ENCODE data around the gene EIF4E1B.

DNA sequence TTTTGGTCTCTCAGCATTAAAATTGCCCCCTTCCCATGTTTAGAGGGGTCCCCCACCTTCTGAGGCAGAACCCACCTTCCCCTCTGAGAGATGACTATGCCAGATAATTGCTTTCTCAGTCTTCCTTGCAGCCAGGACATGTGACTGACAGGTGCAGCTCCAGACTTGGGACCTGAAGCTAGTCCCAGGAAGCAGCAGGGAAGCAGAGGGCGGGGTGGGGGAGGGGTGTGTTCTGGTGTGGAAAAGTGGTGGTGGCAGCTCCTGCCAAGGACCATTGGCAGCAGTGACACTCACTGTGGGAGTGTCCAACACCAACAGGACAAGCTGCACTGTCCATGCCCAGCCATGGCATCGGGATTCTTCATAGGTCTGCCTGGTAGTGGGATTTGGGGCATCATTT lies 2.3 kb downstream of the EIF4E1B start:
- TF ChIP-seq, protein P1, sequence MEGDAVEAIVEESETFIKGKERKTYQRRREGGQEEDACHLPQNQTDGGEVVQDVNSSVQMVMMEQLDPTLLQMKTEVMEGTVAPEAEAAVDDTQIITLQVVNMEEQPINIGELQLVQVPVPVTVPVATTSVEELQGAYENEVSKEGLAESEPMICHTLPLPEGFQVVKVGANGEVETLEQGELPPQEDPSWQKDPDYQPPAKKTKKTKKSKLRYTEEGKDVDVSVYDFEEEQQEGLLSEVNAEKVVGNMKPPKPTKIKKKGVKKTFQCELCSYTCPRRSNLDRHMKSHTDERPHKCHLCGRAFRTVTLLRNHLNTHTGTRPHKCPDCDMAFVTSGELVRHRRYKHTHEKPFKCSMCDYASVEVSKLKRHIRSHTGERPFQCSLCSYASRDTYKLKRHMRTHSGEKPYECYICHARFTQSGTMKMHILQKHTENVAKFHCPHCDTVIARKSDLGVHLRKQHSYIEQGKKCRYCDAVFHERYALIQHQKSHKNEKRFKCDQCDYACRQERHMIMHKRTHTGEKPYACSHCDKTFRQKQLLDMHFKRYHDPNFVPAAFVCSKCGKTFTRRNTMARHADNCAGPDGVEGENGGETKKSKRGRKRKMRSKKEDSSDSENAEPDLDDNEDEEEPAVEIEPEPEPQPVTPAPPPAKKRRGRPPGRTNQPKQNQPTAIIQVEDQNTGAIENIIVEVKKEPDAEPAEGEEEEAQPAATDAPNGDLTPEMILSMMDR (IDR thresholded peaks at IDR 0.05; ENCODE audit: poor library complexity, severe bottlenecking), result no peak
- no peak for TF ChIP-seq EP300 (conservative IDR thresholded peaks at IDR 0.05; ENCODE audit: poor library complexity, severe bottlenecking)
- TF ChIP-seq TAF1 (IDR thresholded peaks at IDR 0.05; ENCODE audit: low read depth), result no peak
- no peak for TF ChIP-seq POLR2AphosphoS5 (IDR thresholded peaks at IDR 0.05)
- TF ChIP-seq, protein P2, sequence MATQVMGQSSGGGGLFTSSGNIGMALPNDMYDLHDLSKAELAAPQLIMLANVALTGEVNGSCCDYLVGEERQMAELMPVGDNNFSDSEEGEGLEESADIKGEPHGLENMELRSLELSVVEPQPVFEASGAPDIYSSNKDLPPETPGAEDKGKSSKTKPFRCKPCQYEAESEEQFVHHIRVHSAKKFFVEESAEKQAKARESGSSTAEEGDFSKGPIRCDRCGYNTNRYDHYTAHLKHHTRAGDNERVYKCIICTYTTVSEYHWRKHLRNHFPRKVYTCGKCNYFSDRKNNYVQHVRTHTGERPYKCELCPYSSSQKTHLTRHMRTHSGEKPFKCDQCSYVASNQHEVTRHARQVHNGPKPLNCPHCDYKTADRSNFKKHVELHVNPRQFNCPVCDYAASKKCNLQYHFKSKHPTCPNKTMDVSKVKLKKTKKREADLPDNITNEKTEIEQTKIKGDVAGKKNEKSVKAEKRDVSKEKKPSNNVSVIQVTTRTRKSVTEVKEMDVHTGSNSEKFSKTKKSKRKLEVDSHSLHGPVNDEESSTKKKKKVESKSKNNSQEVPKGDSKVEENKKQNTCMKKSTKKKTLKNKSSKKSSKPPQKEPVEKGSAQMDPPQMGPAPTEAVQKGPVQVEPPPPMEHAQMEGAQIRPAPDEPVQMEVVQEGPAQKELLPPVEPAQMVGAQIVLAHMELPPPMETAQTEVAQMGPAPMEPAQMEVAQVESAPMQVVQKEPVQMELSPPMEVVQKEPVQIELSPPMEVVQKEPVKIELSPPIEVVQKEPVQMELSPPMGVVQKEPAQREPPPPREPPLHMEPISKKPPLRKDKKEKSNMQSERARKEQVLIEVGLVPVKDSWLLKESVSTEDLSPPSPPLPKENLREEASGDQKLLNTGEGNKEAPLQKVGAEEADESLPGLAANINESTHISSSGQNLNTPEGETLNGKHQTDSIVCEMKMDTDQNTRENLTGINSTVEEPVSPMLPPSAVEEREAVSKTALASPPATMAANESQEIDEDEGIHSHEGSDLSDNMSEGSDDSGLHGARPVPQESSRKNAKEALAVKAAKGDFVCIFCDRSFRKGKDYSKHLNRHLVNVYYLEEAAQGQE (IDR thresholded peaks at IDR 0.05; ENCODE audit: borderline replicate concordance), result no peak
- TF ChIP-seq EZH2 (IDR thresholded peaks at IDR 0.05; ENCODE audit: borderline replicate concordance, insufficient read depth, low read length, poor library complexity, severe bottlenecking), result no peak
- no peak for TF ChIP-seq MXI1 (conservative IDR thresholded peaks at IDR 0.05; ENCODE audit: poor library complexity, severe bottlenecking)

All from neural cell (in vitro differentiated cells).